ENCODE measurements around the gene AGPAT4. TPM values are rescaled to one million over a fixed set of nuclear protein-coding genes. Genes with fewer than 3 reads are reported as not detected.

AGPAT4 gene
- total and polyA plus RNA-seq, 9 donors: 7.0 to 11.4 (median 8.4) TPM

GRCh38 chr6:161271343-161272030 is 2.4 kb downstream of the AGPAT4 start:
- Histone ChIP-seq H3K36me3 (ENCODE audit: control insufficient read depth, insufficient read depth, low read length) (no peaks in the 10 kb centered on the region), H3K4me1 (ENCODE audit: control insufficient read depth, insufficient read depth, low read length) (peaks cover 8% of the 10 kb centered on the region), H3K4me3 (ENCODE audit: low read length) (no peak overlapping the region), H3K9me3 (replicated peaks; ENCODE audit: control insufficient read depth, low read depth, low read length) (no peaks in the 10 kb centered on the region), H3K27me3 (ENCODE audit: control insufficient read depth, insufficient read depth, low read length) (no peaks in the 10 kb centered on the region), H3K27ac (ENCODE audit: low read length) (no peak overlapping the region)
- WGBS (ENCODE audit: insufficient coverage): 81% methylated on average over 5 of the region's 8 CpGs
- DNase-seq: peak; percentile 8

GRCh38 chr6:161270116-161270515 is 3.7 kb downstream of the AGPAT4 start:
- Histone ChIP-seq H3K36me3 (ENCODE audit: control insufficient read depth, insufficient read depth, low read length) (no peaks in the 10 kb centered on the region), H3K27ac (ENCODE audit: low read length) (no peak overlapping the region), H3K4me3 (ENCODE audit: low read length) (no peak overlapping the region), H3K27me3 (ENCODE audit: control insufficient read depth, insufficient read depth, low read length) (no peaks in the 10 kb centered on the region), H3K4me1 (ENCODE audit: control insufficient read depth, insufficient read depth, low read length) (peaks cover 8% of the 10 kb centered on the region), H3K9me3 (replicated peaks; ENCODE audit: control insufficient read depth, low read depth, low read length) (no peaks in the 10 kb centered on the region)
- DNase-seq: no peak
- 78% methylated on average over 2 of the region's 5 CpGs for WGBS (ENCODE audit: insufficient coverage)

- DNase-seq: no peak
- Histone ChIP-seq H3K4me3 (ENCODE audit: low read length) (no peak overlapping the region), H3K36me3 (ENCODE audit: control insufficient read depth, insufficient read depth, low read length) (peaks cover 5% of the 10 kb centered on the region), H3K9me3 (replicated peaks; ENCODE audit: control insufficient read depth, low read depth, low read length) (no peaks in the 10 kb centered on the region), H3K27me3 (ENCODE audit: control insufficient read depth, insufficient read depth, low read length) (no peaks in the 10 kb centered on the region), H3K4me1 (ENCODE audit: control insufficient read depth, insufficient read depth, low read length) (peaks cover 5% of the 10 kb centered on the region), H3K27ac (ENCODE audit: low read length) (no peak overlapping the region)
- WGBS (ENCODE audit: insufficient coverage): 97% methylated on average over 4 of the region's 6 CpGs
Observed at GRCh38 chr6:161269310-161269709, 4.6 kb downstream of the AGPAT4 start.

GRCh38 chr6:161268531-161269210 is 5.2 kb downstream of the AGPAT4 start:
- 93% methylated on average over 3 of the region's 7 CpGs for WGBS (ENCODE audit: insufficient coverage)
- Histone ChIP-seq H3K27ac (ENCODE audit: low read length) (no peak overlapping the region), H3K4me1 (ENCODE audit: control insufficient read depth, insufficient read depth, low read length) (peaks cover 4% of the 10 kb centered on the region), H3K9me3 (replicated peaks; ENCODE audit: control insufficient read depth, low read depth, low read length) (no peaks in the 10 kb centered on the region), H3K36me3 (ENCODE audit: control insufficient read depth, insufficient read depth, low read length) (peaks cover 5% of the 10 kb centered on the region), H3K4me3 (ENCODE audit: low read length) (no peak overlapping the region), H3K27me3 (ENCODE audit: control insufficient read depth, insufficient read depth, low read length) (no peaks in the 10 kb centered on the region)
- DNase-seq: peak; percentile 57

- DNase-seq: peak; percentile 39
- H3K27ac ChIP-seq (ENCODE audit: low read length): no peak overlapping the region
- no peaks in the 10 kb centered on the region for H3K9me3 ChIP-seq (replicated peaks; ENCODE audit: control insufficient read depth, low read depth, low read length)
- no peak overlapping the region for H3K4me3 ChIP-seq (ENCODE audit: low read length)
- 50% methylated on average over 1 of the region's 9 CpGs for WGBS (ENCODE audit: insufficient coverage)
- no peaks in the 10 kb centered on the region for H3K4me1 ChIP-seq (ENCODE audit: control insufficient read depth, insufficient read depth, low read length)
- H3K36me3 ChIP-seq (ENCODE audit: control insufficient read depth, insufficient read depth, low read length): peaks cover 5% of the 10 kb centered on the region
- no peaks in the 10 kb centered on the region for H3K27me3 ChIP-seq (ENCODE audit: control insufficient read depth, insufficient read depth, low read length)
Observed at GRCh38 chr6:161266513-161267230, 7.2 kb downstream of the AGPAT4 start.

GRCh38 chr6:161265975-161266374 is 7.9 kb downstream of the AGPAT4 start:
- Histone ChIP-seq H3K27me3 (ENCODE audit: control insufficient read depth, insufficient read depth, low read length) (no peaks in the 10 kb centered on the region), H3K9me3 (replicated peaks; ENCODE audit: control insufficient read depth, low read depth, low read length) (no peaks in the 10 kb centered on the region), H3K4me3 (ENCODE audit: low read length) (no peak overlapping the region), H3K27ac (ENCODE audit: low read length) (no peak overlapping the region), H3K36me3 (ENCODE audit: control insufficient read depth, insufficient read depth, low read length) (peaks cover 9% of the 10 kb centered on the region), H3K4me1 (ENCODE audit: control insufficient read depth, insufficient read depth, low read length) (no peaks in the 10 kb centered on the region)
- 100% methylated on average over 7 of the region's 7 CpGs for WGBS (ENCODE audit: insufficient coverage)
- no peak for DNase-seq

GRCh38 chr6:161265554-161265953 is 8.3 kb downstream of the AGPAT4 start:
- 93% methylated on average over 2 of the region's 6 CpGs for WGBS (ENCODE audit: insufficient coverage)
- no peak for DNase-seq

GRCh38 chr6:161264181-161264580 is 9.7 kb downstream of the AGPAT4 start:
- WGBS (ENCODE audit: insufficient coverage): 69% methylated on average over 5 of the region's 8 CpGs

More at GRCh38 chr6:161265554-161265953, 8.3 kb downstream of the AGPAT4 start:
- no peaks in the 10 kb centered on the region for H3K4me1 ChIP-seq (ENCODE audit: control insufficient read depth, insufficient read depth, low read length)
- H3K4me3 ChIP-seq (ENCODE audit: low read length): no peak overlapping the region
- H3K36me3 ChIP-seq (ENCODE audit: control insufficient read depth, insufficient read depth, low read length): peaks cover 13% of the 10 kb centered on the region
- H3K27ac ChIP-seq (ENCODE audit: low read length): no peak overlapping the region
- H3K9me3 ChIP-seq (replicated peaks; ENCODE audit: control insufficient read depth, low read depth, low read length): no peaks in the 10 kb centered on the region
- H3K27me3 ChIP-seq (ENCODE audit: control insufficient read depth, insufficient read depth, low read length): no peaks in the 10 kb centered on the region

GRCh38 chr6:161261816-161262215 is 12.0 kb downstream of the AGPAT4 start:
- H3K27ac ChIP-seq (ENCODE audit: low read length): no peak overlapping the region
- 100% methylated on average over 2 of the region's 3 CpGs for WGBS (ENCODE audit: insufficient coverage)
- H3K27me3 ChIP-seq (ENCODE audit: control insufficient read depth, insufficient read depth, low read length): no peaks in the 10 kb centered on the region
- no peak for DNase-seq
- H3K4me1 ChIP-seq (ENCODE audit: control insufficient read depth, insufficient read depth, low read length): no peaks in the 10 kb centered on the region
- H3K4me3 ChIP-seq (ENCODE audit: low read length): no peak overlapping the region
- H3K36me3 ChIP-seq (ENCODE audit: control insufficient read depth, insufficient read depth, low read length): peaks cover 23% of the 10 kb centered on the region
- no peaks in the 10 kb centered on the region for H3K9me3 ChIP-seq (replicated peaks; ENCODE audit: control insufficient read depth, low read depth, low read length)

More at GRCh38 chr6:161264181-161264580, 9.7 kb downstream of the AGPAT4 start:
- no peak overlapping the region for H3K4me3 ChIP-seq (ENCODE audit: low read length)
- no peak overlapping the region for H3K27ac ChIP-seq (ENCODE audit: low read length)
- H3K36me3 ChIP-seq (ENCODE audit: control insufficient read depth, insufficient read depth, low read length): peaks cover 23% of the 10 kb centered on the region
- H3K27me3 ChIP-seq (ENCODE audit: control insufficient read depth, insufficient read depth, low read length): no peaks in the 10 kb centered on the region
- H3K9me3 ChIP-seq (replicated peaks; ENCODE audit: control insufficient read depth, low read depth, low read length): no peaks in the 10 kb centered on the region
- DNase-seq: no peak
- no peaks in the 10 kb centered on the region for H3K4me1 ChIP-seq (ENCODE audit: control insufficient read depth, insufficient read depth, low read length)

GRCh38 chr6:161261325-161261724 is 12.5 kb downstream of the AGPAT4 start:
- Histone ChIP-seq H3K27me3 (ENCODE audit: control insufficient read depth, insufficient read depth, low read length) (no peaks in the 10 kb centered on the region), H3K36me3 (ENCODE audit: control insufficient read depth, insufficient read depth, low read length) (peaks cover 23% of the 10 kb centered on the region), H3K27ac (ENCODE audit: low read length) (no peak overlapping the region), H3K9me3 (replicated peaks; ENCODE audit: control insufficient read depth, low read depth, low read length) (no peaks in the 10 kb centered on the region), H3K4me1 (ENCODE audit: control insufficient read depth, insufficient read depth, low read length) (no peaks in the 10 kb centered on the region), H3K4me3 (ENCODE audit: low read length) (no peak overlapping the region)
- no CpG with 5 or more reads among the region's 8 CpGs for WGBS (ENCODE audit: insufficient coverage)
- DNase-seq: no peak

All from muscle of leg (tissue), 11 donors.